Left renal pelvis (tissue), 4 donors: ENCODE measurements around the gene OTOGL. TPM values are rescaled to one million over a fixed set of nuclear protein-coding genes. Genes with fewer than 3 reads are reported as not detected.
"Not testable (repeated sequence)": the region's sequence is repeated elsewhere in the genome, so short reads cannot be mapped to it uniquely, and the experiment has no call there.

Experiments used
- DNase-seq, 4 donors: peaks; one replicate each; pipeline ENCODE4 v3.0.0-alpha.2; 2013; ENCODE audit warnings: low read depth in 4 of 4, low spot score in 3 of 4
- polyA plus RNA-seq, 4 donors: library from polyadenylated mRNA; unstranded; fragments of 120-200 nt; gene quantifications; one replicate each; pipeline ENCODE4 v1.2.1, GENCODE V29; 2013; ENCODE audit not compliant: insufficient read length in 4 of 4

Gene OTOGL, protein sequence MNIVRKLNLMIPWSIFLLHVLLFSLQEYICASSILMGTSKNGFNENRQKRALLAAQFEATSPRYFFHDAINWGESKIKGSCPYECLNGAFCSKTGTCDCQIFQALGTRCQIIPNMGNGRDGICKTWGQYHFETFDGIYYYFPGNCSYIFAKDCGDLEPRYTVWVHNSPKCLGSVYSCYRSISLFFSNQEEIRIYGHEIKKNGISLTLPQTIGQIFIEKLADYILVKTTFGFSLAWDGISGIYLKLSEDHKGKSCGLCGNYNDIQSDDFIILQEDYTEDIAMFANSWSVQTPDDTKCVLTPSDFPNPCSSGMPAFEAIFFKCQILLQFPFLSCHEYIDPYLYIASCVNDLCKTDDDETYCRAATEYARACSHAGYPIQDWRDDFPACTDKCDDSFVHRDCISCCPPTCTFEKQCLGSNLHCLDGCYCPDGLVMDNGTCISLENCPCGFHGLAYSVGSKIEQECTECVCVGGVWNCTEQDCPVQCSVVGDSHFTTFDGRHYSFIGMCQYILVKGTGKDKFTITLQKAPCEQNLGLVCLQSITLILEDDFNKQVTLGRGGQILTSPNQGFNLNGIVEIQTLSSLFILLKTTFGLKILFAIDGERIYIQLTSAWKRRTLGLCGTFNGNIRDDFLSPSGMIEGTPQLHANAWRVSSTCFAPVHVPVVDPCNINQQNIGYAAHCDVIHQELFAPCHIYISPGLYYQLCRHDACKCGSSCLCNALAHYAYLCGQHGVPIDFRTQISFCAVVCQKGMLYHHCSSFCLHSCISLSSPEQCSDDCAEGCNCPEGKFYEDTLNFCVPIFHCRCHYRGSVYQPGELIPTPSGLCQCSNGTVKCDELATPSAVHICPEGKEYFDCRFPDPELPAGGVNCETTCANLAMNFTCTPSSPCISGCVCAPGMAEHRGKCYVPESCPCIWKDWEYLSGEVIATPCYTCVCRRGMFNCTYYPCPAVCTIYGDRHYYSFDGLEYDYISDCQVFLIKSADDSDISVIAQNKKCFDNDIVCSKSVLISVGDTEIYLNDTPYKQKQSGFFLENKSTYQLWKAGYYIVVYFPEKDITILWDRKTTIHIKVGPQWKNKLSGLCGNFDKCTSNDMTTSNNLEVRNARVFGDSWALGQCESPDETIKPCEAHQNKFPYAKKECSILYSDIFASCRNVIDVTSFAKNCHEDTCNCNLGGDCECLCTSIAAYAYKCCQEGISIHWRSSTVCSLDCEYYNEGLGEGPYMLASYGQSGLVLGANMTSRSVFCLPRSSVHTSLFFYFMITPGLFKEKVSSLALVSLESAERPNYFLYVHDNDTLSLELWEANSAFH (N-terminal part only)
- under 1 TPM; 0.31 to 0.89 (median 0.57) TPM for polyA plus RNA-seq

DNA sequence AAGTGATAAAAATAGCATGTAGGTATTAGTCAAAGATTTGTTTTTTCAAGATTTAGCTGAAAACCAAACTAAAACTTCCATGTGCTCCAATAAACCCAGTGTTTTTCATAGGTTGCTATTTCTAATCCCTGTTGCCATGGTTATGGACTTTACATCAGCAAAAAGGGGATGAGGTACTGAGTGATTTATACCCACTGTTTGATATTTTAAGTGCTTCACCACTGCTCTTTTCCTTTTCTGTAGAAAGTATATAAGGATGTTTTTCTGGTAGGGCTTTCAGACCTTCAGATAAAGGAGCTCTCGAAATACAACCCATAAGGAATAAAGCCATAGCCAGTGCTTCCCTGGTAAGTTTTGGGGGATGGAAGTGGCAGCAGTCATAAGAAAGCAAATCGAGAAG is at the start of gene OTOGL:
OTOGL (plus strand) TSS at position 279 of the 400 bp plus-strand sequence. CDS start 109,895 bp downstream, outside the sequence.
- no peak for DNase-seq

DNA sequence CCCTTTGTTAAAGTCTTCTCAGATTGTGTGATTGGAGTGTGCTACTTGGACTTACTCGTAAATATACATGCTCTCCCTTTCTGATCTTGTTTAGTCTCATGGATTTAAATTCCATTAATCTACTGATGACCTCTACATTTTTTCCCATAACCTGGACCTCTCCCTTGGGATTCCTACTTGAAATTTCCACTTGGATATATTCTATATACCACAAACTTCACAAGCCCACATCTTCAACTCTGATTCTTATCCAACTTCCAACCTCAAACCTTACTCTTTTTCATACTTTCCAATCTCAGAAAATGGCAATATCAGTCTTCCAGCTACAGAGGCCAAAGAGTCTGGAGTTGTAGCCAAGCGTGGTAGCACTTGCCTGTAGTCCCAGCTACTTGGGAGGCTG is 49.1 kb upstream of the OTOGL start:
- no peak for DNase-seq

DNA sequence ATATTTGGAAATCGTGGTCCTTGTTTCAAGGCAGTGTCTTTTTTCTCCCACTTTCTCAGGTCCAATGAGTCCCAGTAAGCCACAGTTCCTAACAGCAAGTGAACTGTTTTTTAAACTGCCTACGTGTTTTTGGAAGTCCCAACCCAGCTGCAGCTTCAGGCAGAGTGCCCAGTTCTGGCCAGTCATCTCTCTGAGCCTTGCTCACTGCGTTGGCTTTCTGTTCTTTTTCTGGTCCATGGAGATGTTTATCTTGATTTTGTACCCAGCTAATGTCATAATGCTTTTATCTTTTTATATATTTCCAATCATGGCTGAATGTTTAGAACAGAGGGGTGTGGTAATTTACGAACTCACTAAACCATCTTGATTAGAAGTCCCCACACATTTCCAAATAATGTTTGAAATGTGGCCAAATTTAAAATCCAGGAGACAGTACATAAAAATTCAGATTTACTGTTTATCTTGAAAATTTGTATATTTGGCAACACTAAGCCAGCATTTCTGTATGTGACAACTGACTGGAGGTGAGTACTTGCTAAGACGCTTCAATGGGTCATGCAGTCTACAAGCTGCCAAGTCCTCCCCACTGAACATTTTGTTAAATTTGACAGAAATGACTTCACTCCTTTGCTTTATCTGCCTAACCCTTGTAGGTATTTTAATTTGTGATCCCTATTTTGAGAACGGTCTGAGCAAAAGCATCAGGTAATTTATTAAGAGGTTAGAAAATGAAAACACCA is 46.1 kb upstream of the OTOGL start:
- no peak for DNase-seq

DNA sequence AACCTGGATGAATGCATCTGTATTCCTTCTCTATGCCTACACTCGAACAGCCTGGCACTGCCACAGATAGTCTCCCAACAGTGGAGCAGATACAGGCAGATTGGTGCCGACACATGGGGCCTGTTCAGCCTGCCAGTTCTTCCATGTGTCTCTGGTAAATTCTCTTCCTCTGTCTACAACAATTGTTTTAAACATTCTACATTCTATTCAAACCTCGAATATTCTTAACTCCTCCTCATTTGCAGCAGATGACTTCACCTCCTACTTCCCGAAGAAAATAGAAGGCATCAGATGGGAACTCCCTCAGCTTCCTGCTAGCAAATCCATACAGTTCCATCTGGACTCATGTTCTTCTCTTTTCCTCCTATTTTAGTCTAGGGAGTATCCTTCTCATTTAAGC is 43.1 kb upstream of the OTOGL start:
- DNase-seq: no peak

DNA sequence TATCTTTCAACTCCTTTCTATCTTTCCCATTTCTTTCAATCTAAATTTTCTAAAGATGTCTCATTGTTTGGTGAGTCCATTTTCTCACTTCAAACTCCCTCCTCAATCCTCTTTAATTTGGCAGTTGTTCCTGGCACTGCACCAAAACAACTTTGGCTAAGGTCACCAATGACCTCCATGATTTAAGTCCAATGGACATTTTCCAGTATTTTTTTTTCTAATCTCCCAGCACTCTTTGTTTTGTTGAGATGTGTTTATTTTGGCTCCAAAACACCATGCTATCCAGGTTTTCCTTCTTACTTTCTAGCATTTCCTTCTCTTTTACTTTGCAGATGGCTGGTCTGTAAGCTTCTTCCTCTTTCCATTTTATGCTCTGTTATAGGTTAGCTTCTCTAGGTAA is 42.5 kb upstream of the OTOGL start:
- no peak for DNase-seq

DNA sequence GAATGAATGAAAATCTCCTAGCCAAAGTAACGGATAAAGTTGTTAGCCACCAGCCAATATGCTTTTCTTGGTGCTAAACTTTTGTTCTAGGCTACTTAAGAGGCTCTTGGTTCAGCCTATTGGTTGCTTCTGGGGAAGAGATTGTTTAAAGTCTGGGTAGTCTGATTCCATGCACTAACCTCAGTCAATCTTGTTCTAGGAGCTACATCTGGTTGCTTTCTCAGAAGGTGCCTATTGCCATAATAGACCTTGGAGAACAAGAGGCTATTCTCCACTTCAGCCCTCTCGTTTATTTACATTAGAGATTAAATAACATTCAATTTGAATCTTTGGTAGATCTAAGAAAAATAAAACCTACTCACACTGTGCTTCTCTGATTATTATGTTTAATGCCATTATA is 40.8 kb upstream of the OTOGL start:
- DNase-seq: no peak

DNA sequence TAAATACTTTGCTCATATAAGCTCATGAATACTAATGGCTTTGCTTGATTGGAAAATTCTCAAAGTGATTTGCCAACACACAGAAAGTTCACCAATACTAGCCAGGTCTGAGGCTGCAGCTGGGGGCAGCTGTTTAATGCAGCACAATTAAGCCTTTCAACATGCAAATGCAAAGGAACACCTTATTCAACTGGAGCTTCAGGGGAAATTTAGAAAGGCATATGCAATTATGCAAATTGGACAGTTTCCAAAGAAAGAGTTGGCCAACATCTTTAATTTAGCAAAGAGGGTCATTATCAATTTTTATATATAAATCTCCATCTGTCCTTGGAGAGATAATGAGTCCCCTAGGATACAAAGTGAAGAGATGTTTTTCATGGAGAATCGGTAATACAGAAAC is 40.2 kb upstream of the OTOGL start:
- no peak for DNase-seq

DNA sequence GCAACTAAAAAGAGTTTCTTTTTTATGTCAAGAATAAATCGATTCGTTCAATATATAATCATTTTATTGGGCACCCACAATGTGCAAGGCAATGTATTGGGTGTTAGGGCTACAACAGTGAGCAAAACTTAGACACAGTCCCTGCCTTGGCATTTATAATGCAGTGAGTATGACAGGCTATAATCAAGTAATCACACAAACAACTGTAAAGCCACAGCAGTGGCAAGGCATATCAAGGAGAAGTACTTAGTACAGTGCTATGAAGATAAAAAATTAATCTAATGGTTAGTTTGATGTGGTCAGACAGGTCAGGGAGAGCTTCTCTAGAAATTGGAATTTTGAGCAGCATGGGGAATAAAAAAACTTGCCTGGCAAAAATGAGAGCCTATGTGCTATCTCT is 39.5 kb upstream of the OTOGL start:
- DNase-seq: no peak

DNA sequence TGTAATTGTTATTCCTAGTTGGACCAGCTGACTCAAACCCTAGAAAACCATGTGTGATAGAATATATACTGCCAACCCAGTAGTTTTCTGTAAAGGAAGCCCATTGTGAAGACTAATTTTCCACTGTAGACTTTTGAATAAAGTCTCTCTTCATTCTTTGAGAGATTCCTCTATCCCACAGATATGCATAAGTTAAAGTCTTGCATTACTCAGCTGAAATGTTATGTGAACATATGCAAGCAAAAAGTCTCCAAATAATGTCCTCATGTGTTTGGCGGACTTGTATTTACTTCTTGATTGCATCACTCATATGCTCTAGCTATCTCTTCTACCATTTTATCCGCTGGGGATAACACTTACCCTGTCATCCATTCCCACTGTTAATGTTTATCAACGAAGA is 35.1 kb upstream of the OTOGL start:
- DNase-seq: no peak

DNA sequence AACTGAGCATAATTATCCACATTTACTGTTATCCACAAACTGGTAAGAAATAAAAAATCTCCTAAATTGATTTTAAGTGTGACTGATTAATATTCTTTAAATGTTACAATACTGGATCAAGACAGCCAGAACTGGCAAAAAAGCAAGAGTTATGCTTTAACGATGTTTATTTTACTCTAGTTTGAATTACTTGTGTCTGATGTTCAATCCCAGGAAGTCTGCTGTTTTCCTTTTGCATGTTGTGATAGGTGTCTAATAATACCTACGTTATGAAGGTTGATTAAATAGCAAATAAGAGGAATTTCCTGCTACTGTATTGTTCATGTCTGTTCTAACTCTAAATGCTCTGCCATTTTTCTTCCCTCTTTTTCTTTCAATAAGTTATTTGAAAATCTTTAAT is 34.4 kb upstream of the OTOGL start:
- no peak for DNase-seq

DNA sequence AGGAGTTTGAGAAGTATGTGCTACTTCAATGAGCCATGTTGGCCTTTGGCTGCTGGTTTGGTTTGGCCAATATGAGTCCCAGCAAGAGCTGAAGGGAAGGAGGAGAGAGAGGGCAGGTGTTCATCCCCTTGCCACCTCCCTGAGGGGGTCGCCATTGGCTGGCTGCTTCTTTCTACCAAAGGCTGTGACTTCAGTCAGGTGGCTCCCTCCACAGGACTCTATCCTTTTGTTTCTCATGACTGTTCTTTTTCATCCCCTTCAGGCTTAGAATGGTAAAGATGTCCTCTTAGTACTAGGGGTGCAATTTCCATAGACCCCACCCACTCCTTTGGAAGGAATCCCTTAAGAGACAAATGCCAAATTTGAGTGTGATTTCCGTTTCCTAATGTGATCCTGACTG is 31.2 kb upstream of the OTOGL start:
- DNase-seq: no peak

DNA sequence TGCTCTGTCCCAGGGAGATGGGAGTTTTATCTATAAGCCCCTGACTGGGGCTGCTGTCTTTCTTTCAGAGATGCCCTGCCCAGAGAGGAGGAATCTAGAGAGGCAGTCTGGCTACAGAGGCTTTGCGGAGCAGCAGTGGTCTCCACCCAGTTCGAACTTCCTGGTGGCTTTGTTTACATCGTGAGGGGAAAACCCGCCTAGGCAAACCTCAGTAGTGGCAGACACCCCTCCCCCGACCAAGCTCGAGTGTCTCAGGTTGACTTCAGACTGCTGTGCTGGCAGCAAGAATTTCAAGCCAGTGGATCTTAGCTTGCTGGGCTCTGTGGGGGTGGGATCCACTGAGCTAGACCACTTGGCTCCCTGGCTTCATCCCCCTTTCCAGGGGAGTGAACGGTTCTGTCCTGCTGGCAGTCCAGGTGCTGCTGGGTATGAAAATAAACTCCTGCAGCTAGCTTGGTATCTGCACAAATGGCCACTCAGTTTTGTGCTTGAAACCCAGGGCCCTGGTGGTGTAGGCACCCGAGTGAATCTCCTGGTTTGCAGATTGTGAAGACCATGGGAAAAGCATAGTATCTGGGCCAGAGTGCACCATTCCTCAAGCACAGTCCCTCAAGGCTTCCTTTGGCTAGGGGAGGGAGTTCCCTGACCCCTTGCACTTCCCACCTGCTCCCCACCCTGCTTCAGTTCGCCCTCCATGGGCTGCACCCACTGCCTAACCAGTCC is 15.3 kb upstream of the OTOGL start:
- not testable (repeated sequence) for DNase-seq

DNA sequence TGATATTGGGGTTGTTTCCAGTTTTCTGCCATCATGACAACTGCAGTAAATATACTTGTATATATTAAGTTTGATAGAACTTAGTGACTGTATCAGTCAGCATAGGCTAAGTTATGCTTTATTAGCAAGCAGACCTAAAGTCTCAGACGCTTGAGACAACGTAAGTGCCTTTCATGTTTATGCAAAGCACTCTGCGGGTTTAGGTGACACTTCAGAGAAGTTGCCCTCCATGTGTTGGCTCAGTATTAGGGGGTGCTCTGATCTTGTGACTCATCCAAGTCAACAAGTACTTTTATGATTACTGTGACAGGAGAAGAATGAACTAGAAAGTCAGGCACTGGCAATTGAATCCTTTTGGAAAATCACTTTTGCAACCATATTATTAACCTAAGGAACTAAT is 13.3 kb upstream of the OTOGL start:
- no peak for DNase-seq

DNA sequence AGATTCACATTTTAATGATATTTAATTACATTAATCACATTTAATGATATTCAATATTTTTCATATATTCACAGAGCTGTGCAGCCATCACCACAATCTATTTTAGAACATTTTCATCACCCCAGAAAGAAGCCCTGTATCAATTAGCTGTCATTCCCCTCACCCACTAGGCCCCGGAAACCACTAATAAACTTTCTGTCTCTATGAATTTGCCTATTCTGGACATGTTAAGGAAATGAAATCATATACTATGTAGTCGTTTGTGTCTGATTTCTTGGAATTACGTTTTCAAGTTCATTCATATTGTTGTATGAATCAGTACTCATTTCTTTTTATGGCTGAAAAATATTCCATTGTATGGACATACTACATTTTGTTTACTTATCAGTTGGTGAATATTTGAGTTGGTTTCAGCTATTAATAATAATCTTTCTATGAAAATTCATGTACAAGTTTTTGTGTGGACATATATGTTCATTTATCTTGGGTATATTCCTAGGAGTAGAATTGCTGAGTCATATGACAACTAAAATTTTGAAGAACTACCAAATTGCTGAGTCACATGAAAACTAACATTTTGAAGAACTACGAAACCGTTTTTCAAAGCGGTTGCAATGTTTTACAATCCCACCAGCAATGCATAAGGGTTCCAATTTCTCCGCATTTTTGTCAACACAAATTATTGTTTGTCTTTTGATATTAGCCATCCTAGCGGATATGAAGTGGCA is 11.7 kb upstream of the OTOGL start:
- no peak for DNase-seq

DNA sequence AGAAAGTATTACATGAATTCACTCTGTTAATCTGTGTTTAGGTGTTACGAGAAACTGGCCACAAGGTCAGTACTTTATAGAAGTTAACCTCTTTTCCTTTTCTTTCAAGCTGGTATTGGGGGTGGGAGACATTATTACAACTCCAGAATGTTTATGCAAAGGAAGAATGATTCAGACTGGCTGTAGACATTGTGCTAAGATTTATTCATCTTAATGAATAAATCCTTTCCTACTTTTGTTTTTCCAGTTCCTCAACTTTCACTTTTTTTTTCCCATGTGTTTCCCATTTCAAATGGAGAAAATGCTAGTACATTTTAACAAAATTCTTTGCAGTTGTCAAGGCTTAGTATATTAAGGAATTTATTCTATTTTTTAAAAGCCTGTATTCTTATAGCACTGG is 1.3 kb downstream of the OTOGL start:
- DNase-seq: no peak

DNA sequence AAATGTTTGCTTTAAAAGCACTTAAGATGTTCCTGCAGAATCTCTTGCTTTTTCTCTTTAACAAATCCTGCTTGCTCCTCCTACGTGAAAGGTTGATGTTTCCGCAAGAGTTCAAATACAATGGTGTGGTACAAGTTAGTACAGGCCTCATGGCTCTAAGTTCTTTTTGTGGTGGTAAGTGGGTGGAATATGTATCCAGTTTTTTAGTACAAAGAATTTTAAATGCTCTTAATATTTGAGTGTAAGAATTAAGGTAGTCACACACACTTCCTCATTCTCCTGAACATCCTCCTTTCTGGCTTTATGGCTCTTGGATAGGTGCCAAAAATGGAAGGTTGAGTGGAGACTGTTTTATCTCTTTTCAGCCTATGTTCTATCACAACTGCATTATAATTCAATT is 1.8 kb downstream of the OTOGL start:
- DNase-seq: no peak

DNA sequence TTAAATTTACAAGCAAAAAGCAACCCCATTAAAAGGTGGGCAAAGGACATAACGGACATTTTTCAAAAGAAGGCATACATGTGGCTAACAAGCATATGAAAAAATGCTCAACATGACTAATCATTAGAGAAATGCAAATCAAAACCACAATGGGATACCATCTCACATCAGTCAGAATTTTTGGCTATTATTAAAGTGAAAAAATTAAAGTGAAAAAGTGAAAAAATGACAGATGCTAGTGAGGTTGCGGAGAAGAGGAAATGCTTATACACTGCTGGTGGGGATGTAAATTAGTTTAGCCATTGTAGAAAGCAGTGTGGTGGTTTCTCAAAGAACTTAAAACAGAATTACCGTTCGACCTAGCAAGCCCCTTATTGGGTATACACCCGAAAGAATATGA is 7.9 kb downstream of the OTOGL start:
- no peak for DNase-seq

DNA sequence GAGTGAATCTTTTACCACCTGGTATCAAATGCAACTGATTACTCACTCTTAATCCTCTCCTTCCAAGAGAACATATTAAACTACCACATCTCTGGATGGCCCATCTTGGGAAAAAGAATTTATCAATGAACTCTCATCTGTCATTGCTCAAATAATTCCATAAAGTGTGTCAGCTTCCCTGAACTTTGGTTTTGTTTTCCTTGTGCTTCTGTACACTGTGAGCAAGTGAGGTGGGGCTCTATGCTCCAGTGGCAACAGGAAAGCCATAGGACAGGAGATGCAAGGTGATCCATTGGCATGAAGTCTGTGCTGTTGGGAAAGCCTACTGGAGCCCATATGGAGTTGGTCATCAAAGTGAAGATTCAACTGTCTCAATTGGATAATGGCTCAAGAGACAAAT is 17.4 kb downstream of the OTOGL start:
- DNase-seq: no peak
